SK-N-SH treated with all-trans-retinoic acid at 6 μM for 48 hours (cell line): Measurements from ENCODE around the gene TEX2.

Experiments
- ATAC-seq: fragments of 200-7000 bp; cut with Tn5 transposase; 3 replicates; pipeline ENCODE4 v1.9.1; 2020; ENCODE audit warnings: mild to moderate bottlenecking, moderate library complexity
- ARNTL ChIP-seq: fragments of 450-650 bp; formaldehyde crosslinking; IDR thresholded peaks from 2 replicates; pipeline ENCODE4 v1.5.0; 2020; ENCODE audit warnings: low read depth, mild to moderate bottlenecking, moderate library complexity, borderline replicate concordance
- BACH2 ChIP-seq: fragments of 250-450 bp; sonication (Bioruptor Pico); IDR thresholded peaks from 2 replicates; pipeline ENCODE4 v1.9.0; 2021; ENCODE audit warnings: mild to moderate bottlenecking, borderline replicate concordance
- CREB5 ChIP-seq: fragments of 250-450 bp; sonication (Bioruptor Pico); IDR thresholded peaks from 2 replicates; pipeline ENCODE4 v1.5.1; 2020; ENCODE audit warnings: low read depth, mild to moderate bottlenecking, moderate library complexity
- CSDC2 ChIP-seq: fragments of 250-450 bp; sonication (Bioruptor Pico); IDR thresholded peaks from 2 replicates; pipeline ENCODE4 v1.5.0; 2020; ENCODE audit warnings: mild to moderate bottlenecking, moderate library complexity
- ESRRG ChIP-seq: fragments of 250-450 bp; sonication (Bioruptor Pico); IDR thresholded peaks from 2 replicates; pipeline ENCODE4 v1.6.1; 2021; ENCODE audit warnings: mild to moderate bottlenecking
- GLIS3 ChIP-seq: fragments of 250-450 bp; sonication (Bioruptor Pico); IDR thresholded peaks from 2 replicates; pipeline ENCODE4 v1.5.0; 2020; ENCODE audit warnings: mild to moderate bottlenecking, moderate library complexity
- ISL1 ChIP-seq: fragments of 250-450 bp; sonication (Bioruptor Pico); IDR thresholded peaks from 2 replicates; pipeline ENCODE4 v2.1.2; 2022; ENCODE audit warnings: mild to moderate bottlenecking, moderate library complexity
- OSR1 ChIP-seq: fragments of 250-450 bp; sonication (Bioruptor Pico); IDR thresholded peaks from 2 replicates; pipeline ENCODE4 v1.8.0; 2022; ENCODE audit warnings: moderate library complexity, mild to moderate bottlenecking, inconsistent platforms
- PATZ1 ChIP-seq: fragments of 250-450 bp; sonication (Bioruptor Pico); IDR thresholded peaks from 2 replicates; pipeline ENCODE4 v1.8.0; 2020; ENCODE audit warnings: mild to moderate bottlenecking, moderate library complexity, borderline replicate concordance
- PPARA ChIP-seq: fragments of 250-450 bp; sonication (Bioruptor Pico); IDR thresholded peaks from 2 replicates; pipeline ENCODE4 v1.5.0; 2020; ENCODE audit warnings: mild to moderate bottlenecking, borderline replicate concordance
- RARB ChIP-seq: fragments of 250-450 bp; sonication (Bioruptor Pico); IDR thresholded peaks from 2 replicates; pipeline ENCODE4 v1.8.0; 2021; ENCODE audit warnings: mild to moderate bottlenecking, moderate library complexity
- TCF4 ChIP-seq: fragments of 250-450 bp; sonication (Bioruptor Pico); IDR thresholded peaks from 2 replicates; pipeline ENCODE4 v1.8.0; 2021; ENCODE audit warnings: mild to moderate bottlenecking, moderate library complexity, borderline replicate concordance
- TOX ChIP-seq: fragments of 250-450 bp; sonication (Bioruptor Pico); IDR thresholded peaks from 2 replicates; pipeline ENCODE4 v1.8.0; 2021; ENCODE audit warnings: mild to moderate bottlenecking, moderate library complexity, borderline replicate concordance
- ZC3H10 ChIP-seq: fragments of 250-450 bp; sonication (Bioruptor Pico); IDR thresholded peaks from 2 replicates; pipeline ENCODE4 v1.5.1; 2021; ENCODE audit warnings: mild to moderate bottlenecking, moderate library complexity
- ZNF565 ChIP-seq: fragments of 450-650 bp; formaldehyde crosslinking; conservative IDR thresholded peaks from 2 replicates; pipeline ENCODE4 v1.5.0; 2020; ENCODE audit warnings: low read depth, mild to moderate bottlenecking, moderate library complexity
- ZNF70 ChIP-seq: fragments of 450-650 bp; formaldehyde crosslinking; IDR thresholded peaks from 2 replicates; pipeline ENCODE4 v1.5.0; 2020; ENCODE audit warnings: mild to moderate bottlenecking, moderate library complexity
- ZNF8 ChIP-seq: fragments of 450-650 bp; formaldehyde crosslinking; IDR thresholded peaks from 2 replicates; pipeline ENCODE4 v1.5.0; 2020; ENCODE audit warnings: mild to moderate bottlenecking, moderate library complexity
- TF ChIP-seq, protein P1 (sequence below): fragments of 250-450 bp; sonication (Bioruptor Pico); IDR thresholded peaks from 2 replicates; pipeline ENCODE4 v1.5.0; 2020; ENCODE audit warnings: mild to moderate bottlenecking, moderate library complexity
- TF ChIP-seq, protein P2 (sequence below): fragments of 250-450 bp; sonication (Bioruptor Pico); IDR thresholded peaks from 2 replicates; pipeline ENCODE4 v1.5.1; 2021; ENCODE audit warnings: mild to moderate bottlenecking, moderate library complexity
- TF ChIP-seq, protein P3 (sequence below): fragments of 250-450 bp; sonication (Bioruptor Pico); IDR thresholded peaks from 2 replicates; pipeline ENCODE4 v1.8.0; 2021; ENCODE audit warnings: low read depth, mild to moderate bottlenecking, moderate library complexity, borderline replicate concordance

Gene TEX2

DNA sequence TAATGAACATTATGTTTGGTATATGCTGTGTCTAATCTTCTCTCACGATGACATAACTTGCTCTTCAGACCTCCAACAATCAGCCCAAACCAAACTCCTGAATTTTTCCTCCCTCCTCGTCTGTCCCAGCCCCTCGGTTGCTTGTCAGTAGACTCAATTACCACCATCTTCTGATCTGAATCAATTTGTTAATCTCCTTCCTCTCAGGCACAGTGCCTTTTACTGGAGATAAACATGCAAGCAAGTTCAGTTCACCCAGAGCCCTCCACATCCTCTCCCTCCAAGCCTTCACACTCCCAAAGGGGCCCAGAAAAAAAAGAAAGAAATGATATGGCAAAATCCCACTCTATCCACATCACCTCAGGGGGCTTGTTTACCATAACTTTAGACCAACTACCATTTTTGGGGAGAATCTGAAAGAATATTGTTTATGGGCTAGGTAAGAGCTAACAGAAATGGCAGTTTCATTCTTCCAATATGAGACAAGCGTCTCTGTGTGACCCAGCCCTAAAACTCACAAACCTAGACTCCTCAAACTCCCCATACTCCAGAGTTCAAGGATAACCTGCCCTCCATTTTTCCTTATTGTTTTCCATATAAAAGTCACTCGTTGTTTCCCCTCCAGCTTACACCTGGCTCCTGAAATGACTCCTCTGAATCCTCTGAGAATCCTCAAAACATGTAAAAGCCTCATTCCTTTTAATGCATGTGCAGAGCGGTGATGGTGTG, 1.5 kb downstream of the TEX2 start:
- no peak for TF ChIP-seq RARB (CRISPR knock-in tag)
- TF ChIP-seq, protein P1, sequence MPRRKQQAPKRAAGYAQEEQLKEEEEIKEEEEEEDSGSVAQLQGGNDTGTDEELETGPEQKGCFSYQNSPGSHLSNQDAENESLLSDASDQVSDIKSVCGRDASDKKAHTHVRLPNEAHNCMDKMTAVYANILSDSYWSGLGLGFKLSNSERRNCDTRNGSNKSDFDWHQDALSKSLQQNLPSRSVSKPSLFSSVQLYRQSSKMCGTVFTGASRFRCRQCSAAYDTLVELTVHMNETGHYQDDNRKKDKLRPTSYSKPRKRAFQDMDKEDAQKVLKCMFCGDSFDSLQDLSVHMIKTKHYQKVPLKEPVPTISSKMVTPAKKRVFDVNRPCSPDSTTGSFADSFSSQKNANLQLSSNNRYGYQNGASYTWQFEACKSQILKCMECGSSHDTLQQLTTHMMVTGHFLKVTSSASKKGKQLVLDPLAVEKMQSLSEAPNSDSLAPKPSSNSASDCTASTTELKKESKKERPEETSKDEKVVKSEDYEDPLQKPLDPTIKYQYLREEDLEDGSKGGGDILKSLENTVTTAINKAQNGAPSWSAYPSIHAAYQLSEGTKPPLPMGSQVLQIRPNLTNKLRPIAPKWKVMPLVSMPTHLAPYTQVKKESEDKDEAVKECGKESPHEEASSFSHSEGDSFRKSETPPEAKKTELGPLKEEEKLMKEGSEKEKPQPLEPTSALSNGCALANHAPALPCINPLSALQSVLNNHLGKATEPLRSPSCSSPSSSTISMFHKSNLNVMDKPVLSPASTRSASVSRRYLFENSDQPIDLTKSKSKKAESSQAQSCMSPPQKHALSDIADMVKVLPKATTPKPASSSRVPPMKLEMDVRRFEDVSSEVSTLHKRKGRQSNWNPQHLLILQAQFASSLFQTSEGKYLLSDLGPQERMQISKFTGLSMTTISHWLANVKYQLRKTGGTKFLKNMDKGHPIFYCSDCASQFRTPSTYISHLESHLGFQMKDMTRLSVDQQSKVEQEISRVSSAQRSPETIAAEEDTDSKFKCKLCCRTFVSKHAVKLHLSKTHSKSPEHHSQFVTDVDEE (CRISPR knock-in tag): no peak
- no peak for TF ChIP-seq TCF4
- TF ChIP-seq BACH2 (CRISPR knock-in tag): no peak
- no peak for TF ChIP-seq ZNF8 (CRISPR knock-in tag)
- no peak for TF ChIP-seq ESRRG (CRISPR knock-in tag)
- no peak for TF ChIP-seq ISL1
- TF ChIP-seq PPARA: no peak
- no peak for TF ChIP-seq ZC3H10 (CRISPR knock-in tag)
- no peak for TF ChIP-seq OSR1
- TF ChIP-seq, protein P2, sequence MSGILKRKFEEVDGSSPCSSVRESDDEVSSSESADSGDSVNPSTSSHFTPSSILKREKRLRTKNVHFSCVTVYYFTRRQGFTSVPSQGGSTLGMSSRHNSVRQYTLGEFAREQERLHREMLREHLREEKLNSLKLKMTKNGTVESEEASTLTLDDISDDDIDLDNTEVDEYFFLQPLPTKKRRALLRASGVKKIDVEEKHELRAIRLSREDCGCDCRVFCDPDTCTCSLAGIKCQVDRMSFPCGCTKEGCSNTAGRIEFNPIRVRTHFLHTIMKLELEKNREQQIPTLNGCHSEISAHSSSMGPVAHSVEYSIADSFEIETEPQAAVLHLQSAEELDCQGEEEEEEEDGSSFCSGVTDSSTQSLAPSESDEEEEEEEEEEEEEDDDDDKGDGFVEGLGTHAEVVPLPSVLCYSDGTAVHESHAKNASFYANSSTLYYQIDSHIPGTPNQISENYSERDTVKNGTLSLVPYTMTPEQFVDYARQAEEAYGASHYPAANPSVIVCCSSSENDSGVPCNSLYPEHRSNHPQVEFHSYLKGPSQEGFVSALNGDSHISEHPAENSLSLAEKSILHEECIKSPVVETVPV: no peak
- no peak for TF ChIP-seq CREB5
- no peak for TF ChIP-seq PATZ1 (CRISPR knock-in tag)
- TF ChIP-seq ZNF70 (CRISPR knock-in tag): no peak
- TF ChIP-seq TOX (CRISPR knock-in tag): no peak
- TF ChIP-seq GLIS3: no peak
- TF ChIP-seq ARNTL (CRISPR knock-in tag): no peak
- TF ChIP-seq, protein P3, sequence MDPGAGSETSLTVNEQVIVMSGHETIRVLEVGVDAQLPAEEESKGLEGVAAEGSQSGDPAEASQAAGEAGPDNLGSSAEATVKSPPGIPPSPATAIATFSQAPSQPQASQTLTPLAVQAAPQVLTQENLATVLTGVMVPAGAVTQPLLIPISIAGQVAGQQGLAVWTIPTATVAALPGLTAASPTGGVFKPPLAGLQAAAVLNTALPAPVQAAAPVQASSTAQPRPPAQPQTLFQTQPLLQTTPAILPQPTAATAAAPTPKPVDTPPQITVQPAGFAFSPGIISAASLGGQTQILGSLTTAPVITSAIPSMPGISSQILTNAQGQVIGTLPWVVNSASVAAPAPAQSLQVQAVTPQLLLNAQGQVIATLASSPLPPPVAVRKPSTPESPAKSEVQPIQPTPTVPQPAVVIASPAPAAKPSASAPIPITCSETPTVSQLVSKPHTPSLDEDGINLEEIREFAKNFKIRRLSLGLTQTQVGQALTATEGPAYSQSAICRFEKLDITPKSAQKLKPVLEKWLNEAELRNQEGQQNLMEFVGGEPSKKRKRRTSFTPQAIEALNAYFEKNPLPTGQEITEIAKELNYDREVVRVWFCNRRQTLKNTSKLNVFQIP: no peak
- ATAC-seq: no peak

- TF ChIP-seq TOX (CRISPR knock-in tag) (no peak), ESRRG (CRISPR knock-in tag) (no peak), TCF4 (no peak), ZNF8 (CRISPR knock-in tag) (no peak), ZNF565 (CRISPR knock-in tag) (no peak), ZC3H10 (CRISPR knock-in tag) (no peak), CSDC2 (CRISPR knock-in tag) (no peak)
- TF ChIP-seq, protein P3: no peak
- ATAC-seq: no peak
Measured at GRCh38 chr17:64260886-64261285, 2.2 kb downstream of the TEX2 start.
